Measurements from ENCODE around the gene ACSL5. TPM values are rescaled to one million over a fixed set of nuclear protein-coding genes. Genes with fewer than 3 reads are reported as not detected.

ACSL5 gene
- total RNA-seq, 1 experiment from 2014 or later, result not detected

DNA sequence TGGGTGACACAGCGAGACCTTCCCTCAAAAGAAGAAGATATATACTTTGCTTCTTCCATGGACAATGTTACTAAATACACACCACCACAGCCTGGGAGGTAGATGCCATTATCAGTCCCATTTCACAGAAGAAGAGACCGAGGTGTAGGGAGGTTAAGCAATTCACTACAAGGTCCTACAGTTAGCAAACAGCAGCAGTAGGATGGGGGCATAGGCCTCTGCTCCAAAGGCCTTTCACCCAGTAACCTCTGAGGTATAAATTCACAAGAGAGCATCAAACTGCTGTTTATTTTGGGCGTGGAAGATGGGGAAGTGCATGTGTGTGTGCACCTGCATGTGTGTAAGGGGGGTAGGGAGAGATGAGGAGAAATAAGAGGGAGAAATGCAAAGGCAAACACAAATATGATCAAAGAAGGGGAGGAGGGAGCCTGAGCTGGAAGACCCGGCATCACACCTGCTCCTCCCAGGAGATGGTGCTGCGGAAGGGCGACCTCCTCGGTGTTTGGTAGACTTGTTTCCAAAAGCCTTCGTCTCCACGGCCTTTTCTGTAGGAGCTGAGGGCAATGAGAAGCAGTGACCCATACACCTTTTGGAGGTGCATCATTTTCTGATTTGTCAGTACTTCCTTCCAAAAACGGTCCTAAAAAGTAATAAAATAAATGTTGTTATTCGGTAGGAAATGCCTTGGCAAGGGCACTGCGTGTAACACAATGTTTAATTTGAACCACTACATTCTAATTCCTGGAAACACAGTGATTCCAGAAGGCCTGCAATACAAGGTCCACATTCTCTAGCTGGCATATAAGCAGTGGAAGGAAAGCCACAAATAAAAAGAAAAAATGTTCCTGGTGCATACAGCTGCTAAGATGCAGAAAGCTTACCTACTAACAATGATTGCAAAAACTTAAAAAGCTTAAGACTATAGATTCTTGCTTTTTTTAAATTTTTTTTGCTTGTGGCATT lies 25.9 kb upstream of the ACSL5 start:
- Histone ChIP-seq H3K4ac (ENCODE audit: low read depth, low read length) (no peak overlapping the region), H3K14ac (ENCODE audit: insufficient read depth, low read length) (no peak overlapping the region), H3K4me1 (ENCODE audit: insufficient read depth, low read length) (no peaks in the 10 kb centered on the region), H2BK12ac (ENCODE audit: insufficient read length, low read depth, low read length) (no peak overlapping the region), H2BK120ac (ENCODE audit: low read depth, low read length, poor library complexity, severe bottlenecking) (no peak overlapping the region), H4K91ac (ENCODE audit: insufficient read length, low read depth, low read length) (no peak overlapping the region), H3K23me2 (ENCODE audit: insufficient read length, low read depth, low read length, poor library complexity, severe bottlenecking) (no peaks in the 10 kb centered on the region), H2AFZ (ENCODE audit: low read length) (no peak overlapping the region), H3T11ph (ENCODE audit: low read length) (no peak overlapping the region), H4K20me1 (ENCODE audit: control insufficient read depth, insufficient read depth, insufficient read length) (no peaks in the 10 kb centered on the region), H2BK15ac (ENCODE audit: low read depth, low read length) (no peak overlapping the region), H2BK20ac (ENCODE audit: low read depth, low read length, poor library complexity, severe bottlenecking) (no peak overlapping the region), H2BK5ac (ENCODE audit: insufficient read length, low read length) (no peak overlapping the region), H3K27me3 (ENCODE audit: insufficient read depth, low read length) (no peaks in the 10 kb centered on the region; the same call in 1 of the 2 replicates), H2AK5ac (ENCODE audit: insufficient read length, low read length) (no peak overlapping the region), H3K23ac (ENCODE audit: insufficient read length, low read depth, low read length) (no peak overlapping the region), H3K9me3 (ENCODE audit: control insufficient read depth, low read depth, low read length) (no peaks in the 10 kb centered on the region), H3K9ac (ENCODE audit: extremely low read depth, insufficient read length, low read length) (no peak overlapping the region), H4K5ac (ENCODE audit: insufficient read length, low read depth, low read length) (no peak overlapping the region), H4K8ac (replicated peaks; ENCODE audit: insufficient read length, low read depth, low read length) (no peak overlapping the region), H3K18ac (ENCODE audit: insufficient read length, low read depth, low read length) (no peak overlapping the region), H3K79me1 (ENCODE audit: insufficient read depth, low read depth, low read length, poor library complexity, severe bottlenecking) (no peaks in the 10 kb centered on the region), H3K27ac (ENCODE audit: insufficient read length, low read depth, low read length) (no peak overlapping the region), H3K56ac (ENCODE audit: insufficient read length, low read depth, low read length) (no peak overlapping the region), H3K79me2 (ENCODE audit: insufficient read depth, low read length) (no peaks in the 10 kb centered on the region), H3K4me2 (ENCODE audit: insufficient read depth, insufficient read length, low read length) (no peak overlapping the region)
- H3K9me3 Mint-ChIP-seq, result no peaks in the 10 kb centered on the region; a peak in 1 of 5 replicates
- TF ChIP-seq, protein P1, sequence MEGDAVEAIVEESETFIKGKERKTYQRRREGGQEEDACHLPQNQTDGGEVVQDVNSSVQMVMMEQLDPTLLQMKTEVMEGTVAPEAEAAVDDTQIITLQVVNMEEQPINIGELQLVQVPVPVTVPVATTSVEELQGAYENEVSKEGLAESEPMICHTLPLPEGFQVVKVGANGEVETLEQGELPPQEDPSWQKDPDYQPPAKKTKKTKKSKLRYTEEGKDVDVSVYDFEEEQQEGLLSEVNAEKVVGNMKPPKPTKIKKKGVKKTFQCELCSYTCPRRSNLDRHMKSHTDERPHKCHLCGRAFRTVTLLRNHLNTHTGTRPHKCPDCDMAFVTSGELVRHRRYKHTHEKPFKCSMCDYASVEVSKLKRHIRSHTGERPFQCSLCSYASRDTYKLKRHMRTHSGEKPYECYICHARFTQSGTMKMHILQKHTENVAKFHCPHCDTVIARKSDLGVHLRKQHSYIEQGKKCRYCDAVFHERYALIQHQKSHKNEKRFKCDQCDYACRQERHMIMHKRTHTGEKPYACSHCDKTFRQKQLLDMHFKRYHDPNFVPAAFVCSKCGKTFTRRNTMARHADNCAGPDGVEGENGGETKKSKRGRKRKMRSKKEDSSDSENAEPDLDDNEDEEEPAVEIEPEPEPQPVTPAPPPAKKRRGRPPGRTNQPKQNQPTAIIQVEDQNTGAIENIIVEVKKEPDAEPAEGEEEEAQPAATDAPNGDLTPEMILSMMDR (conservative IDR thresholded peaks at IDR 0.05), result no peak
- no peak overlapping the region for H3K4me3 Mint-ChIP-seq
- DNase-seq, result no peak
- H3K27ac Mint-ChIP-seq, result peak overlapping the region in 1 of 3 experiments; percentile 31; a peak in 1 of 7 replicates
- H3K27me3 Mint-ChIP-seq (ENCODE audit: low read depth), result peaks cover 2% of the 10 kb centered on the region; the same call in 1 of the 2 replicates
- peaks cover 0 to 3% of the 10 kb centered on the region in 2 experiments; a peak in 1 of 4 replicates for H3K4me1 Mint-ChIP-seq
- no CpG with 5 or more reads among the region's 12 CpGs for WGBS (ENCODE audit: extremely low coverage, insufficient read length, low lambda C conversion rate)
- H3K36me3 Mint-ChIP-seq (ENCODE audit: insufficient read depth in 1 of 3, low read depth in 3 of 3), result no peaks in the 10 kb centered on the region; a peak in 1 of 7 replicates

Data from H9 (cell line).